Testis (tissue), 2 donors: Measurements from ENCODE around the gene MAP7.

ENCODE experiments used
- CTCF ChIP-seq, 3 experiments: fragments of 450-650 bp in 2 of 3; fragments of 200-600 bp in 1 of 3; sonication (generic) in 1 of 3; IDR thresholded peaks; one replicate each; pipeline ENCODE4 v1.5.1; 2016 to 2019; ENCODE audit warnings: antibody characterized with exemption in 3 of 3, mild to moderate bottlenecking in 2 of 3, moderate library complexity in 1 of 3
- POLR2A ChIP-seq: fragments of 450-650 bp; IDR thresholded peaks from one replicate; pipeline ENCODE4 v1.6.1; 2017; ENCODE audit warnings: antibody characterized with exemption, mild to moderate bottlenecking, moderate library complexity

- TF ChIP-seq CTCF (IDR thresholded peaks at IDR 0.05) = no peak
- TF ChIP-seq POLR2A = no peak
Measured at GRCh38 chr6:136564180-136564579, 14.0 kb upstream of the MAP7 start.
